HepG2 (cell line): Measurements from ENCODE around the gene CNTNAP1. TPM values are rescaled to one million over a fixed set of nuclear protein-coding genes. Genes with fewer than 3 reads are reported as not detected.

Experiments
- AHR ChIP-seq: IDR thresholded peaks from 2 replicates; pipeline ENCODE4 v1.6.1; 2018; ENCODE audit warnings: missing genetic modification reagents, missing compliant biosample characterization
- AKAP8 ChIP-seq: sonication (generic); formaldehyde crosslinking; IDR thresholded peaks from 2 replicates; pipeline ENCODE4 v1.5.1; 2020; ENCODE audit warnings: mild to moderate bottlenecking, missing genetic modification reagents
- CENPT ChIP-seq: sonication (generic); formaldehyde crosslinking; IDR thresholded peaks from 2 replicates; pipeline ENCODE4 v1.8.0; 2022; ENCODE audit warnings: low read depth, mild to moderate bottlenecking, moderate library complexity, missing genetic modification reagents
- ELF1 ChIP-seq: sonication (generic); formaldehyde crosslinking; IDR thresholded peaks from 2 replicates; pipeline ENCODE4 v1.4.0; 2020; ENCODE audit warnings: missing genetic modification reagents
- KDM3A ChIP-seq: IDR thresholded peaks from 2 replicates; pipeline ENCODE4 v1.6.1; 2018; ENCODE audit warnings: low read depth, missing compliant biosample characterization
- MATR3 ChIP-seq: sonication (generic); formaldehyde crosslinking; IDR thresholded peaks from 2 replicates; pipeline ENCODE4 v1.4.0; 2020; ENCODE audit warnings: missing genetic modification reagents
- MXI1 ChIP-seq: IDR thresholded peaks from 3 replicates; pipeline ENCODE4 v1.6.1; 2012; ENCODE audit warnings: low read depth, low read length, inconsistent platforms, borderline replicate concordance
- NONO ChIP-seq, 2 experiments: fragments of 450-650 bp in 1 of 2; sonication (generic) in 1 of 2; formaldehyde crosslinking in 1 of 2; IDR thresholded peaks in 1 of 2; conservative IDR thresholded peaks in 1 of 2; 2 replicates each; pipeline versions ENCODE4 v1.6.1 to v1.8.0; 2017 to 2022; ENCODE audit warnings: mild to moderate bottlenecking in 1 of 2, missing genetic modification reagents in 1 of 2, moderate library complexity in 1 of 2
- PATZ1 ChIP-seq: sonication (generic); formaldehyde crosslinking; IDR thresholded peaks from 2 replicates; pipeline ENCODE4 v1.4.0; 2020; ENCODE audit warnings: missing genetic modification reagents
- PHF21A ChIP-seq: sonication (generic); formaldehyde crosslinking; IDR thresholded peaks from 2 replicates; pipeline ENCODE4 v1.5.0; 2020; ENCODE audit warnings: mild to moderate bottlenecking, missing genetic modification reagents
- RORA ChIP-seq: sonication (generic); formaldehyde crosslinking; IDR thresholded peaks from 2 replicates; pipeline ENCODE4 v1.5.0; 2020; ENCODE audit warnings: mild to moderate bottlenecking, missing genetic modification reagents, moderate library complexity
- SIN3A ChIP-seq: IDR thresholded peaks from 2 replicates; pipeline ENCODE4 v1.6.1; 2011; ENCODE audit warnings: low read depth, mild to moderate bottlenecking, control low read depth, low read length, borderline replicate concordance
- SMAD1 ChIP-seq: sonication (generic); formaldehyde crosslinking; IDR thresholded peaks from 2 replicates; pipeline ENCODE4 v1.4.0; 2020; ENCODE audit warnings: missing genetic modification reagents, low read depth, mild to moderate bottlenecking, borderline replicate concordance
- SOX13 ChIP-seq, 3 experiments: fragments of 450-650 bp in 1 of 3; sonication (generic) in 1 of 3; formaldehyde crosslinking in 1 of 3; IDR thresholded peaks in 2 of 3; conservative IDR thresholded peaks in 1 of 3; 2 replicates each; pipeline versions ENCODE4 v1.5.0 to v1.6.1; 2016 to 2020; ENCODE audit warnings: antibody characterized with exemption in 1 of 3, mild to moderate bottlenecking in 1 of 3, missing compliant biosample characterization in 1 of 3, missing genetic modification reagents in 1 of 3, moderate library complexity in 1 of 3
- TERF1 ChIP-seq: sonication (generic); formaldehyde crosslinking; IDR thresholded peaks from 2 replicates; pipeline ENCODE4 v1.8.0; 2022; ENCODE audit warnings: mild to moderate bottlenecking, missing genetic modification reagents, moderate library complexity
- YEATS4 ChIP-seq: sonication (generic); formaldehyde crosslinking; IDR thresholded peaks from 2 replicates; pipeline ENCODE4 v1.4.0; 2020; ENCODE audit warnings: missing genetic modification reagents, borderline replicate concordance
- ZNF121 ChIP-seq: sonication (generic); formaldehyde crosslinking; IDR thresholded peaks from 2 replicates; pipeline ENCODE4 v1.5.0; 2020; ENCODE audit warnings: mild to moderate bottlenecking, missing genetic modification reagents
- ZNF331 ChIP-seq: sonication (generic); formaldehyde crosslinking; IDR thresholded peaks from 2 replicates; pipeline ENCODE4 v1.4.0; 2020; ENCODE audit warnings: missing genetic modification reagents
- ZNF460 ChIP-seq: sonication (generic); formaldehyde crosslinking; IDR thresholded peaks from 2 replicates; pipeline ENCODE4 v1.5.1; 2020; ENCODE audit warnings: missing genetic modification reagents, mild to moderate bottlenecking, borderline replicate concordance
- ZNF556 ChIP-seq: sonication (generic); formaldehyde crosslinking; IDR thresholded peaks from 2 replicates; pipeline ENCODE4 v1.4.0; 2020; ENCODE audit warnings: mild to moderate bottlenecking, missing genetic modification reagents, borderline replicate concordance
- ZNF570 ChIP-seq: sonication (generic); formaldehyde crosslinking; IDR thresholded peaks from 2 replicates; pipeline ENCODE4 v1.4.0; 2020; ENCODE audit warnings: mild to moderate bottlenecking, missing genetic modification reagents, borderline replicate concordance
- ZNF740 ChIP-seq: sonication (generic); formaldehyde crosslinking; IDR thresholded peaks from 2 replicates; pipeline ENCODE4 v1.4.0; 2020; ENCODE audit warnings: missing genetic modification reagents
- ZNF768 ChIP-seq: sonication (generic); formaldehyde crosslinking; IDR thresholded peaks from 2 replicates; pipeline ENCODE4 v1.4.0; 2020; ENCODE audit warnings: missing genetic modification reagents
- polyA plus RNA-seq, 8 experiments: library from polyadenylated mRNA; depleted of rRNA in 3 of 8; stranded (reverse) in 7 of 8; unstranded in 1 of 8; fragments of >200 nt; fragmentation: Illumina TruSeq in 4 of 8; extraction: Trizol in 4 of 8; gene quantifications; 2 replicates each; pipeline versions ENCODE4 v1.2.1 to v1.2.3, GENCODE V29; 2011 to 2016; ENCODE audit warnings: low read depth in 4 of 8, missing spikeins in 1 of 8, mixed read lengths in 1 of 8; ENCODE audit not compliant: insufficient read depth in 1 of 8
- total RNA-seq, 5 experiments: library from RNA; depleted of rRNA; stranded (reverse); fragments of >200 nt; fragmentation: Illumina TruSeq; extraction: Trizol; gene quantifications; 2 replicates each; pipeline ENCODE4 v1.2.3, GENCODE V29; 2016; ENCODE audit warnings: low read depth in 1 of 5
- TF ChIP-seq, protein P1 (sequence below): sonication (generic); formaldehyde crosslinking; IDR thresholded peaks from 2 replicates; pipeline ENCODE4 v1.5.1; 2020; ENCODE audit warnings: missing genetic modification reagents, mild to moderate bottlenecking, borderline replicate concordance

The CNTNAP1 gene
- total and polyA plus RNA-seq, 2 of the 13 experiments (the other 11 are each of a cell fraction or from before 2014, with no cell fraction given) = 4.5 to 7.7 TPM

GRCh38 chr17:42748908-42749798 lies 66.8 kb downstream of the CNTNAP1 start (continued):
- TF ChIP-seq ZNF570 (CRISPR knock-in tag) (no peak), NONO (IDR thresholded peaks at IDR 0.05) (no peak), NONO (CRISPR knock-in tag; conservative IDR thresholded peaks at IDR 0.05) (no peak), ZNF460 (CRISPR knock-in tag) (no peak), PHF21A (CRISPR knock-in tag) (peak; percentile 43; the same call in 1 of the 2 replicates), ELF1 (CRISPR knock-in tag) (no peak), ZNF121 (CRISPR knock-in tag) (no peak), KDM3A (CRISPR knock-in tag) (no peak), MXI1 (no peak), TERF1 (no peak), ZNF768 (CRISPR knock-in tag) (no peak), PATZ1 (CRISPR knock-in tag) (peak; percentile 66), AHR (CRISPR knock-in tag) (no peak), SOX13 (IDR thresholded peaks at IDR 0.05) (no peak), SOX13 (CRISPR knock-in tag; conservative IDR thresholded peaks at IDR 0.05 in 1 of 2, IDR thresholded peaks at IDR 0.05 in 1 of 2) (no peak), RORA (CRISPR knock-in tag) (no peak), MATR3 (CRISPR knock-in tag) (no peak), SMAD1 (CRISPR knock-in tag) (no peak), ZNF556 (no peak), CENPT (CRISPR knock-in tag) (no peak), ZNF740 (no peak), AKAP8 (no peak), ZNF331 (no peak), SIN3A (0 out of 2 replicates have a peak, but pooled peaks have one; percentile 45), YEATS4 (no peak)
- TF ChIP-seq, protein P1, sequence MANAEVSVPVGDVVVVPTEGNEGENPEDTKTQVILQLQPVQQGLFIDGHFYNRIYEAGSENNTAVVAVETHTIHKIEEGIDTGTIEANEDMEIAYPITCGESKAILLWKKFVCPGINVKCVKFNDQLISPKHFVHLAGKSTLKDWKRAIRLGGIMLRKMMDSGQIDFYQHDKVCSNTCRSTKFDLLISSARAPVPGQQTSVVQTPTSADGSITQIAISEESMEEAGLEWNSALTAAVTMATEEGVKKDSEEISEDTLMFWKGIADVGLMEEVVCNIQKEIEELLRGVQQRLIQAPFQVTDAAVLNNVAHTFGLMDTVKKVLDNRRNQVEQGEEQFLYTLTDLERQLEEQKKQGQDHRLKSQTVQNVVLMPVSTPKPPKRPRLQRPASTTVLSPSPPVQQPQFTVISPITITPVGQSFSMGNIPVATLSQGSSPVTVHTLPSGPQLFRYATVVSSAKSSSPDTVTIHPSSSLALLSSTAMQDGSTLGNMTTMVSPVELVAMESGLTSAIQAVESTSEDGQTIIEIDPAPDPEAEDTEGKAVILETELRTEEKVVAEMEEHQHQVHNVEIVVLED (CRISPR knock-in tag) = no peak
